IMR-90 (cell line): ENCODE results near the gene HDAC7. TPM values are rescaled to one million over a fixed set of nuclear protein-coding genes. Genes with fewer than 3 reads are reported as not detected.

Experiments
- ATAC-seq: fragments of 200-7000 bp; cut with Tn5 transposase; 2 replicates; pipeline ENCODE4 v1.9.1; 2020; ENCODE audit warnings: low read depth, mild to moderate bottlenecking, moderate library complexity
- BruUV-seq: library from RNA; stranded (reverse); fragments of 400-500 nt; replicated peaks from 2 replicates; lab custom pipeline; 2021; lab: Mats Ljungman, UMichigan
- CTCF ChIA-PET: fragments of 300-600 bp; formaldehyde crosslinking; extraction: SDS; loops from one replicate; lab custom pipeline; 2021; ENCODE audit warnings: antibody characterized with exemption; lab: Yijun Ruan, JAX
- POLR2A ChIA-PET: fragments of 300-600 bp; sonication (Branson Sonifier 250); formaldehyde crosslinking; loops from one replicate; lab custom pipeline; 2022; ENCODE audit warnings: antibody characterized with exemption; ENCODE audit not compliant: unreplicated experiment; lab: Charles Lee
- DNase-seq: peaks from one replicate; pipeline ENCODE4 v3.0.0; 2013
- H2AFZ ChIP-seq: replicated peaks from 2 replicates; pipeline ENCODE3; 2013; ENCODE audit warnings: low read length, mild to moderate bottlenecking; ENCODE audit not compliant: poor library complexity
- H2AK5ac ChIP-seq: 2 replicates; pipeline ENCODE4 v1.6.1; 2013; ENCODE audit warnings: low read depth, low read length, inconsistent platforms
- H2AK9ac ChIP-seq: replicated peaks from 2 replicates; pipeline ENCODE3; 2013; ENCODE audit warnings: mild to moderate bottlenecking, low read depth, low read length, moderate library complexity; ENCODE audit not compliant: poor library complexity
- H2BK120ac ChIP-seq: 2 replicates; pipeline ENCODE4 v1.6.1; 2013; ENCODE audit warnings: low read depth, low read length, inconsistent platforms
- H2BK15ac ChIP-seq: 3 replicates; pipeline ENCODE4 v1.6.1; 2013; ENCODE audit warnings: low read depth, low read length, inconsistent platforms
- H2BK20ac ChIP-seq: 2 replicates; pipeline ENCODE4 v1.6.1; 2013; ENCODE audit warnings: low read depth, mild to moderate bottlenecking, inconsistent platforms, low read length, moderate library complexity
- H2BK5ac ChIP-seq: 2 replicates; pipeline ENCODE4 v1.6.1; 2013; ENCODE audit warnings: mild to moderate bottlenecking, low read depth, low read length, inconsistent platforms; ENCODE audit not compliant: poor library complexity, severe bottlenecking
- H3K14ac ChIP-seq: replicated peaks from 2 replicates; pipeline ENCODE4 v1.6.1; 2013; ENCODE audit warnings: low read depth, low read length, inconsistent platforms
- H3K18ac ChIP-seq: 2 replicates; pipeline ENCODE4 v1.6.1; 2013; ENCODE audit warnings: low read depth, low read length, control low read depth
- H3K23ac ChIP-seq: 2 replicates; pipeline ENCODE4 v1.6.1; 2013; ENCODE audit warnings: low read depth, low read length, inconsistent platforms
- H3K27ac ChIP-seq: 2 replicates; pipeline ENCODE4 v1.5.1; 2013; ENCODE audit warnings: mild to moderate bottlenecking, control low read depth, low read length; ENCODE audit not compliant: insufficient read depth
- H3K27me3 ChIP-seq: 2 replicates; pipeline ENCODE4 v1.6.1; 2013; ENCODE audit warnings: low read length; ENCODE audit not compliant: control insufficient read depth, insufficient read depth
- H3K36me3 ChIP-seq: 2 replicates; pipeline ENCODE4 v1.6.1; 2013; ENCODE audit warnings: low read length, mixed read lengths; ENCODE audit not compliant: control insufficient read depth, insufficient read depth
- H3K4ac ChIP-seq: 2 replicates; pipeline ENCODE4 v1.6.1; 2013; ENCODE audit warnings: low read depth, low read length, inconsistent platforms
- H3K4me1 ChIP-seq: 2 replicates; pipeline ENCODE4 v1.6.1; 2013; ENCODE audit warnings: low read length, mixed read lengths; ENCODE audit not compliant: control insufficient read depth, insufficient read depth
- H3K4me2 ChIP-seq: 2 replicates; pipeline ENCODE4 v1.6.1; 2013; ENCODE audit warnings: low read depth, mild to moderate bottlenecking, control low read depth, low read length, moderate library complexity
- H3K4me3 ChIP-seq: 2 replicates; pipeline ENCODE4 v1.5.1; 2013; ENCODE audit warnings: low read depth, mild to moderate bottlenecking, control low read depth, low read length, moderate library complexity; ENCODE audit not compliant: insufficient read depth
- H3K56ac ChIP-seq: 2 replicates; pipeline ENCODE4 v1.6.1; 2013; ENCODE audit warnings: low read length, inconsistent platforms; ENCODE audit not compliant: insufficient read depth; ENCODE audit errors: extremely low read depth
- H3K79me1 ChIP-seq, 2 experiments: 2 replicates each; pipeline ENCODE4 v1.6.1; 2013; ENCODE audit warnings: low read length in 2 of 2, inconsistent platforms in 1 of 2, low read depth in 1 of 2
- H3K9ac ChIP-seq: 2 replicates; pipeline ENCODE4 v1.6.1; 2013; ENCODE audit warnings: low read depth, low read length, control low read depth
- H3K9me1 ChIP-seq: 2 replicates; pipeline ENCODE4 v1.6.1; 2013; ENCODE audit warnings: low read length, inconsistent platforms; ENCODE audit not compliant: insufficient read depth
- H3K9me3 ChIP-seq: 2 replicates; pipeline ENCODE4 v1.6.1; 2013; ENCODE audit warnings: low read length; ENCODE audit not compliant: control insufficient read depth, insufficient read depth
- H4K20me1 ChIP-seq: 2 replicates; pipeline ENCODE4 v1.6.1; 2013; ENCODE audit warnings: low read length, inconsistent platforms; ENCODE audit not compliant: insufficient read depth
- H4K5ac ChIP-seq: 2 replicates; pipeline ENCODE4 v1.6.1; 2013; ENCODE audit warnings: mild to moderate bottlenecking, low read depth, low read length, control low read depth
- H4K8ac ChIP-seq, 2 experiments: 2 replicates each; pipeline ENCODE4 v1.6.1; 2013; ENCODE audit warnings: low read depth in 2 of 2, low read length in 2 of 2, control low read depth in 1 of 2, inconsistent platforms in 1 of 2
- H4K91ac ChIP-seq: 2 replicates; pipeline ENCODE4 v1.6.1; 2013; ENCODE audit warnings: low read depth, low read length, inconsistent platforms; ENCODE audit not compliant: insufficient read depth
- FOS ChIP-seq: fragments of 150-350 bp; IDR thresholded peaks from 2 replicates; pipeline ENCODE4 v1.6.1; 2016; ENCODE audit warnings: low read depth, low read length
- WGBS, 2 experiments: methylation state at CpG; one replicate each; pipeline versions ENCODE4 v1.1.5 to v1.1.7; 2013; ENCODE audit warnings: missing lambda C conversion rate in 2 of 2; ENCODE audit not compliant: insufficient read length in 1 of 2; ENCODE audit errors: extremely low coverage in 2 of 2; 5-methylcytosine and 5-hydroxymethylcytosine counted together
- dilution Hi-C: fragments of 300-500 bp; cut with HindIII; formaldehyde crosslinking; loops from one replicate; pipeline ENCODE4 v1.14.3; 2018; ENCODE audit warnings: low sequenced_read_pairs; ENCODE audit not compliant: unreplicated experiment
- in situ Hi-C: fragments of 300-500 bp; cut with MboI; formaldehyde crosslinking; loops from 3 replicates; pipeline ENCODE4 v1.14.3; 2019; ENCODE audit warnings: low sequenced_read_pairs, inconsistent platforms, mixed read lengths
- intact Hi-C: fragments of 100-400 bp; cut with micrococcal nuclease; formaldehyde crosslinking; loops from 2 replicates; pipeline ENCODE4 v1.10.0; 2022
- polyA plus RNA-seq, 3 experiments: library from polyadenylated mRNA; depleted of rRNA; stranded (reverse); fragments of >200 nt; gene quantifications; 2 replicates each; pipeline ENCODE4 v1.2.3, GENCODE V29; 2012; ENCODE audit warnings: low replicate concordance in 1 of 3
- total RNA-seq: library from RNA; depleted of rRNA; stranded (reverse); fragments of >200 nt; gene quantifications from 2 replicates; pipeline ENCODE4 v1.2.3, GENCODE V29; 2012

HDAC7 gene
- total and polyA plus RNA-seq, 2 of the 4 experiments (the other 2 are of a cell fraction): 10.4 to 64.7 TPM

DNA sequence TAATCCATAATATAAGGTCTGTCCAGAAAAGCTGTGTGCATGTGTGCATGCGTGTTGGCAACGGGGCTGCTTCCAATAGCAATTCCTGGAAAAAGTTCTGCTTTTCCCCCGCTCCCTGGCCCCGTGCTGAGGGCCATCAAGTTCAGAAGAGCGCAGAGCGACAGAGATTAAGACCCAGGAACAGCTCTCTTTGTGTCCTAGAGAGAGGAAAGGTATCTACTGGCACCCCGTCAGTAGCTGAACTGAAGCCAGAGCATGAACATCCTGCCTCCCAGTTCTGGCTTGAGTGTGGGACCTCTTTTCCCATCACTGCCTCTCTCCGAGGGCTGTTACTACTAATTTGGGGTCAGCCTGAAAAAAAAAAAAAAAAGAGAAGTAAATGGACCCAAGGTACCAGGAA, 15.5 kb downstream of the HDAC7 start:
- Histone ChIP-seq H3K4me3 (no peak overlapping the region), H3K9me3 (no peaks in the 10 kb centered on the region), H2BK5ac (no peak overlapping the region), H2BK120ac (no peak overlapping the region), H4K91ac (no peak overlapping the region), H2BK20ac (no peak overlapping the region), H3K4me1 (peaks cover 57% of the 10 kb centered on the region), H4K8ac (no peak overlapping the region), H3K56ac (no peak overlapping the region), H3K9me1 (peaks cover 40% of the 10 kb centered on the region), H3K4me2 (no peak overlapping the region), H4K20me1 (peaks cover 99% of the 10 kb centered on the region), H2AK9ac (no peak overlapping the region), H3K9ac (no peak overlapping the region), H3K18ac (no peak overlapping the region), H4K5ac (no peak overlapping the region), H3K36me3 (peaks cover 22% of the 10 kb centered on the region), H2AK5ac (no peak overlapping the region), H2BK15ac (no peak overlapping the region), H3K4ac (no peak overlapping the region), H3K79me1 (peaks cover 19 to 97% of the 10 kb centered on the region in 2 experiments), H3K27ac (no peak overlapping the region), H3K23ac (no peak overlapping the region), H3K27me3 (no peaks in the 10 kb centered on the region), H3K14ac (no peak overlapping the region), H2AFZ (no peak overlapping the region)
- no peak for TF ChIP-seq FOS
- intact Hi-C loops: no loop called here
- no TSS peak for BruUV-seq
- in situ Hi-C loops: no loop called here
- dilution Hi-C loops: no loop called here
- no CpG with 5 or more reads among the region's 8 CpGs for WGBS, 2 experiments
- ChIA-PET CTCF (interaction anchor here (0.9 kb wide), 1 partner anchor 34 kb away, joined by 3 read pairs; no protein-coding TSS in a partner anchor), POLR2A (interaction anchor here (1.4 kb wide), 1 partner anchor 16 kb away, joined by 4 read pairs; the partner anchor contains the start of gene HDAC7)
- no peak for ATAC-seq
- DNase-seq: no peak
